ENCODE measurements around the gene EOLA2.
"Not testable (repeated sequence)": the region's sequence is repeated elsewhere in the genome, so short reads cannot be mapped to it uniquely, and the experiment has no call there.

Gene EOLA2

GRCh38 chrX:149924434-149924833 lies 13.9 kb downstream of the EOLA2 start:
- H3K79me1 ChIP-seq (replicated peaks; ENCODE audit: low read length, poor library complexity, severe bottlenecking); H3K18ac ChIP-seq (ENCODE audit: low read depth in 1 of 2, low read length in 2 of 2); H3K36me3 ChIP-seq (ENCODE audit: control insufficient read depth in 1 of 2, insufficient read depth in 2 of 2, low read depth in 1 of 2, low read length in 2 of 2); H2BK5ac ChIP-seq (ENCODE audit: low read depth, low read length, poor library complexity, severe bottlenecking); H3K4me1 ChIP-seq (ENCODE audit: control insufficient read depth, insufficient read depth, low read depth, low read length); H4K91ac ChIP-seq (ENCODE audit: low read length); H3K27ac ChIP-seq (ENCODE audit: low read length, poor library complexity, severe bottlenecking); H3K14ac ChIP-seq (ENCODE audit: low read length in 2 of 2); H2AK5ac ChIP-seq (ENCODE audit: low read length, severe bottlenecking); H3K4ac ChIP-seq (ENCODE audit: low read depth in 1 of 2, low read length in 2 of 2); H3K4me3 ChIP-seq (ENCODE audit: insufficient read depth in 1 of 2, low read depth in 1 of 2, low read length in 2 of 2); H3K4me2 ChIP-seq (ENCODE audit: low read length, poor library complexity, severe bottlenecking); H3K9me3 ChIP-seq (ENCODE audit: control insufficient read depth, low read length); H2AFZ ChIP-seq (ENCODE audit: low read depth, low read length); H2BK12ac ChIP-seq (ENCODE audit: low read length in 2 of 2); H2BK15ac ChIP-seq (ENCODE audit: low read depth, poor library complexity, severe bottlenecking); H3K27me3 ChIP-seq (ENCODE audit: control insufficient read depth in 1 of 2, insufficient read depth in 1 of 2, low read length in 2 of 2); H3K23ac ChIP-seq (ENCODE audit: low read length in 2 of 2); DNase-seq; H4K8ac ChIP-seq (ENCODE audit: low read length); H3K9ac ChIP-seq (ENCODE audit: low read length); H2BK120ac ChIP-seq (ENCODE audit: low read depth, low read length): not testable (repeated sequence)
- WGBS, result no CpG with 5 or more reads among the region's 5 CpGs

DNA sequence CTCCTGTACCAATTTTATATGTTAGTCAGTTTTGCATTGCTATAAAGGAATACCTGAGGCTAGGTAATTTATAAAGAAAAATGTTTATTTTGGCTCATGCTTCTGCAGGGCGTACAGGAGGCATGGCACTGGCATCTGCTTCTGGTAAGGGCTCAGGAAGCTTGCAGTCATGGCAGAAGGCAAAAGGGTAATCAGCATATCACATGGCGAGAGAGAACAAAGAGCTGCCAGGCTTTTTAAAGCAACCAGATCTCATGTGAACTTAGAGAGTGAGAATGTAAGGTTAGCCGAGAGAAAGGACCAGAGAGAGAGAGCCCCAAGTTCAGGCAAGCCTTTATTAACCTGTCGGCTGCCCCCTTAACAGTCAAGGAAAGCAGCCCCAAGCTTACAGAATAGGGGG lies 14.5 kb downstream of the EOLA2 start:
- not testable (repeated sequence) for H3K79me1 ChIP-seq (replicated peaks; ENCODE audit: low read length, poor library complexity, severe bottlenecking); H3K4me3 ChIP-seq (ENCODE audit: insufficient read depth in 1 of 2, low read depth in 1 of 2, low read length in 2 of 2); H4K91ac ChIP-seq (ENCODE audit: low read length); H2BK5ac ChIP-seq (ENCODE audit: low read depth, low read length, poor library complexity, severe bottlenecking); H3K4ac ChIP-seq (ENCODE audit: low read depth in 1 of 2, low read length in 2 of 2); H3K9me3 ChIP-seq (ENCODE audit: control insufficient read depth, low read length); H2BK12ac ChIP-seq (ENCODE audit: low read length in 2 of 2); H4K8ac ChIP-seq (ENCODE audit: low read length); H3K18ac ChIP-seq (ENCODE audit: low read depth in 1 of 2, low read length in 2 of 2); H3K27me3 ChIP-seq (ENCODE audit: control insufficient read depth in 1 of 2, insufficient read depth in 1 of 2, low read length in 2 of 2); H3K4me2 ChIP-seq (ENCODE audit: low read length, poor library complexity, severe bottlenecking); H2BK120ac ChIP-seq (ENCODE audit: low read depth, low read length); H3K14ac ChIP-seq (ENCODE audit: low read length in 2 of 2); H3K36me3 ChIP-seq (ENCODE audit: control insufficient read depth in 1 of 2, insufficient read depth in 2 of 2, low read depth in 1 of 2, low read length in 2 of 2); H2BK15ac ChIP-seq (ENCODE audit: low read depth, poor library complexity, severe bottlenecking); H2AK5ac ChIP-seq (ENCODE audit: low read length, severe bottlenecking); H3K9ac ChIP-seq (ENCODE audit: low read length); DNase-seq; H3K23ac ChIP-seq (ENCODE audit: low read length in 2 of 2); H3K27ac ChIP-seq (ENCODE audit: low read length, poor library complexity, severe bottlenecking); H3K4me1 ChIP-seq (ENCODE audit: control insufficient read depth, insufficient read depth, low read depth, low read length); H2AFZ ChIP-seq (ENCODE audit: low read depth, low read length)
- WGBS, result no CpG with 5 or more reads among the region's 4 CpGs

DNA sequence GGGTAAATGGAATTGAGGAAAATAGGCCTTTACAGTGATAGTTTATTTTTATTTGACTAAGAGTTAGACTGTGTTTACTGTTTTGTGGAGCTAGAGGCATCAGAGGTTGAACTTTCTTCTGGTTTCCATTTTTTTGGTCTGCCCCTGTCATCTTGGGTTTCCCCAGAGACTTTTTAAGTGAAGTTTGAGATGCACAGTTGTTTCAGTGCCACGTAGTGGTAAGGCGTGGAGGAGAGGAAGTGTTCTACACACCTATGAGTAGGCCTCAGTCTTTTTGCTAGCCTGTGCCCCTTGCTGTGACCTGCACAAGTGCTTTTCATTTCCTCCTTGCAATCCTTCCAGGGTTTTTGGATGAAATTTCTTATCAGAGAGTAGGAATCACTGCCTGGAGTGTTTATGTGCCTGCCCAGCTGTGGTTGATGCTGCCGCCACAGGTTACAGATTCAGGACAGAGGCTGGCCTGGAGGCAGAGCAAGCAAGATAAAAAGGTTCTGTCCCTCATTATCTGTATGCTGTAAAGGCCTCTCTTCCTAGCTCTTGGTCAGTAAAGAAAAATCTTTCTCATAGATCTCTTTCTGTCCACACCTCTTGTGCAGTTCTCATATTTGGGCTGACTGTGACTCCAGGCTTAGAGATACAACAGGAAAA lies 21.4 kb downstream of the EOLA2 start:
- no peak overlapping the region for H2BK15ac ChIP-seq (ENCODE audit: low read depth, poor library complexity, severe bottlenecking)
- no peaks in the 10 kb centered on the region for H3K4me1 ChIP-seq (ENCODE audit: control insufficient read depth, insufficient read depth, low read depth, low read length)
- H3K18ac ChIP-seq (ENCODE audit: low read depth in 1 of 2, low read length in 2 of 2), result no peak overlapping the region
- no peak overlapping the region for H3K27ac ChIP-seq (ENCODE audit: low read length, poor library complexity, severe bottlenecking)
- no peak overlapping the region for H3K23ac ChIP-seq (ENCODE audit: low read length in 2 of 2)
- H2BK12ac ChIP-seq (ENCODE audit: low read length in 2 of 2), result no peak overlapping the region
- no peak overlapping the region for H4K91ac ChIP-seq (ENCODE audit: low read length)
- no peak overlapping the region for H2AFZ ChIP-seq (ENCODE audit: low read depth, low read length)
- DNase-seq, result no peak
- no peaks in the 10 kb centered on the region for H3K79me1 ChIP-seq (replicated peaks; ENCODE audit: low read length, poor library complexity, severe bottlenecking)
- H3K4ac ChIP-seq (ENCODE audit: low read depth in 1 of 2, low read length in 2 of 2), result no peak overlapping the region
- H3K14ac ChIP-seq (ENCODE audit: low read length in 2 of 2), result no peak overlapping the region
- H2AK5ac ChIP-seq (ENCODE audit: low read length, severe bottlenecking), result no peak overlapping the region
- no peak overlapping the region for H2BK5ac ChIP-seq (ENCODE audit: low read depth, low read length, poor library complexity, severe bottlenecking)
- H2BK120ac ChIP-seq (ENCODE audit: low read depth, low read length), result no peak overlapping the region
- no CpG with 5 or more reads among the region's 3 CpGs for WGBS
- H3K9ac ChIP-seq (ENCODE audit: low read length), result no peak overlapping the region
- H3K4me2 ChIP-seq (ENCODE audit: low read length, poor library complexity, severe bottlenecking), result no peak overlapping the region
- no peak overlapping the region for H4K8ac ChIP-seq (ENCODE audit: low read length)
- H3K27me3 ChIP-seq (ENCODE audit: control insufficient read depth in 1 of 2, insufficient read depth in 1 of 2, low read length in 2 of 2), result no peaks in the 10 kb centered on the region
- H3K36me3 ChIP-seq (ENCODE audit: control insufficient read depth in 1 of 2, insufficient read depth in 2 of 2, low read depth in 1 of 2, low read length in 2 of 2), result no peaks in the 10 kb centered on the region
- no peak overlapping the region for H3K4me3 ChIP-seq (ENCODE audit: insufficient read depth in 1 of 2, low read depth in 1 of 2, low read length in 2 of 2)
- no peaks in the 10 kb centered on the region for H3K9me3 ChIP-seq (ENCODE audit: control insufficient read depth, low read length)

GRCh38 chrX:149910178-149910695 lies 28.1 kb downstream of the EOLA2 start:
- Histone ChIP-seq H3K9me3 (ENCODE audit: control insufficient read depth, low read length) (no peaks in the 10 kb centered on the region), H3K23ac (ENCODE audit: low read length in 2 of 2) (no peak overlapping the region), H3K4me3 (ENCODE audit: insufficient read depth in 1 of 2, low read depth in 1 of 2, low read length in 2 of 2) (no peak overlapping the region), H4K8ac (ENCODE audit: low read length) (no peak overlapping the region), H3K18ac (ENCODE audit: low read depth in 1 of 2, low read length in 2 of 2) (no peak overlapping the region), H3K14ac (ENCODE audit: low read length in 2 of 2) (no peak overlapping the region), H2BK120ac (ENCODE audit: low read depth, low read length) (no peak overlapping the region), H3K4me1 (ENCODE audit: control insufficient read depth, insufficient read depth, low read depth, low read length) (no peaks in the 10 kb centered on the region), H3K9ac (ENCODE audit: low read length) (no peak overlapping the region), H3K27me3 (ENCODE audit: control insufficient read depth in 1 of 2, insufficient read depth in 1 of 2, low read length in 2 of 2) (peaks cover 0 to under 1% of the 10 kb centered on the region in 2 experiments), H3K4ac (ENCODE audit: low read depth in 1 of 2, low read length in 2 of 2) (no peak overlapping the region), H2BK15ac (ENCODE audit: low read depth, poor library complexity, severe bottlenecking) (no peak overlapping the region), H3K4me2 (ENCODE audit: low read length, poor library complexity, severe bottlenecking) (no peak overlapping the region), H2BK5ac (ENCODE audit: low read depth, low read length, poor library complexity, severe bottlenecking) (no peak overlapping the region), H3K36me3 (ENCODE audit: control insufficient read depth in 1 of 2, insufficient read depth in 2 of 2, low read depth in 1 of 2, low read length in 2 of 2) (no peaks in the 10 kb centered on the region), H3K27ac (ENCODE audit: low read length, poor library complexity, severe bottlenecking) (no peak overlapping the region), H4K91ac (ENCODE audit: low read length) (no peak overlapping the region), H3K79me1 (replicated peaks; ENCODE audit: low read length, poor library complexity, severe bottlenecking) (no peaks in the 10 kb centered on the region), H2AFZ (ENCODE audit: low read depth, low read length) (no peak overlapping the region), H2BK12ac (ENCODE audit: low read length in 2 of 2) (no peak overlapping the region), H2AK5ac (ENCODE audit: low read length, severe bottlenecking) (no peak overlapping the region)
- DNase-seq, result no peak
- WGBS, result 79% methylated on average over 5 of the region's 9 CpGs
